SU-DHL-6 (cell line): ENCODE measurements around the gene MX2.

Source experiments
- CTCF ChIP-seq: fragments of 200-600 bp; sonication (generic); IDR thresholded peaks from one replicate; pipeline ENCODE4 v1.5.1; 2017; ENCODE audit warnings: antibody characterized with exemption, mild to moderate bottlenecking, low read length, moderate library complexity; ENCODE audit not compliant: insufficient read depth, poor library complexity, severe bottlenecking
- EZH2phosphoT487 ChIP-seq: fragments of 200-600 bp; sonication (generic), shearing (Covaris generic); conservative IDR thresholded peaks from 2 replicates; pipeline ENCODE4 v1.6.1; 2018; ENCODE audit warnings: mild to moderate bottlenecking, antibody characterized with exemption, low read length, moderate library complexity, mixed read lengths

- TF ChIP-seq CTCF (no peak), EZH2phosphoT487 (no peak)
These were observed 83.6 kb downstream of the MX2 start for GRCh38 chr21:41445465-41445862.
